Measurements from ENCODE around the gene DGKB.

DGKB gene

DNA sequence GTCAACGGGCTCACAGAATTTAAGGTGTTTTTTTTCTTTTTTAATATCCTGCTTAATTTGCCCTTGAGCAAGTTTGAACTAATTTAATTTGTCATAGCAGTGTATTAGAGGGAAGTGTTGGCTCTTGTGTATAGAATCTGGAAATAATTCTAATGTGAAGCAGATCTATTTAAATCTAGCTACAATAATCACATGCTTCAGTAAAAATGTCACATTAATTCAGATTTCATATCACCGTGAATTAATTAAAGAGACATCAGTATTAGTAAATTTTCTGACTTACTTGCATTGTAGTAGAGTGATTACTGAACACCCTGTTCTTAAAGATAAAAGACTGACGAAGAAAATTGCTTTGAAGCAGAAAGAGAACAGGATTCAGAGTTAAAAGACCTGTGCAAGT is 124.7 kb downstream of the DGKB start:
- Histone ChIP-seq H3K4me1 (ENCODE audit: insufficient read depth, insufficient read length) (no peaks in the 10 kb centered on the region), H3K27me3 (ENCODE audit: insufficient read depth, insufficient read length) (no peaks in the 10 kb centered on the region), H3K4me3 (ENCODE audit: insufficient read length, low read depth) (no peak overlapping the region), H3K9me3 (ENCODE audit: insufficient read depth, low read length) (peaks cover 24% of the 10 kb centered on the region), H3K36me3 (ENCODE audit: insufficient read depth, insufficient read length, low read length) (no peaks in the 10 kb centered on the region), H3K9ac (ENCODE audit: insufficient read length, low read depth) (no peak overlapping the region)
- no peak for DNase-seq (ENCODE audit: low read depth, low spot score)
- no peak for TF ChIP-seq YY1 (IDR thresholded peaks at IDR 0.05; ENCODE audit: insufficient read depth, insufficient read length)
- no peak for TF ChIP-seq ZNF274 (IDR thresholded peaks at IDR 0.05; ENCODE audit: low read depth, low read length)
- TF ChIP-seq SUZ12 (IDR thresholded peaks at IDR 0.05; ENCODE audit: extremely low read depth, insufficient read depth, insufficient read length): no peak

DNA sequence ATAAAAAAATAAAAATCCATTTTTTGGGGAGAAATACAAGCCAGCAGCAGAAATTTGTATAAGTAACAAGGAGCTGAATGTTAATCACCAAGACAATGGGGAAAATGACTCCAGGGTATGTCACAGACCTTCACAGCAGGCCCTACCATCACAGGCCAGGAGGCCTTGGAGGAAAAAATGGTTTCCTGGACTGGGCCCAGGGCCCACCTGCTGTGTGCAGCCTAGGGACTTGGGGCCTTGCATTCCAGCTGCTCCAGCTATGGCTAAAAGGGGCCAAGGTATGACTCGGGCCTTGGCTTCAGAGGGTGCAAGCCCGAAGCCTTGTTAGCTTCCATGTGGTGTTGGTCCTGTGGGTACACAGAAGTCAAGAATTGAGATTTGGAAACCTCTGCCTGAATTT is 126.3 kb downstream of the DGKB start:
- no peak for DNase-seq (ENCODE audit: low read depth, low spot score)
- no peak for TF ChIP-seq ZNF274 (IDR thresholded peaks at IDR 0.05; ENCODE audit: low read depth, low read length)
- TF ChIP-seq YY1 (IDR thresholded peaks at IDR 0.05; ENCODE audit: insufficient read depth, insufficient read length): no peak
- no peak for TF ChIP-seq SUZ12 (IDR thresholded peaks at IDR 0.05; ENCODE audit: extremely low read depth, insufficient read depth, insufficient read length)
- no peaks in the 10 kb centered on the region for H3K36me3 ChIP-seq (ENCODE audit: insufficient read depth, insufficient read length, low read length)
- H3K9ac ChIP-seq (ENCODE audit: insufficient read length, low read depth): no peak overlapping the region
- peaks cover 24% of the 10 kb centered on the region for H3K9me3 ChIP-seq (ENCODE audit: insufficient read depth, low read length)
- no peak overlapping the region for H3K4me3 ChIP-seq (ENCODE audit: insufficient read length, low read depth)
- no peaks in the 10 kb centered on the region for H3K27me3 ChIP-seq (ENCODE audit: insufficient read depth, insufficient read length)
- H3K4me1 ChIP-seq (ENCODE audit: insufficient read depth, insufficient read length): no peaks in the 10 kb centered on the region

GRCh38 chr7:14773729-14774271 is 128.8 kb downstream of the DGKB start:
- H3K36me3 ChIP-seq (ENCODE audit: insufficient read depth, insufficient read length, low read length): no peaks in the 10 kb centered on the region
- H3K9me3 ChIP-seq (ENCODE audit: insufficient read depth, low read length): peaks cover 24% of the 10 kb centered on the region

GRCh38 chr7:14770614-14771013 is 131.9 kb downstream of the DGKB start:
- no peaks in the 10 kb centered on the region for H3K36me3 ChIP-seq (ENCODE audit: insufficient read depth, insufficient read length, low read length)
- no peaks in the 10 kb centered on the region for H3K4me1 ChIP-seq (ENCODE audit: insufficient read depth, insufficient read length)
- no peaks in the 10 kb centered on the region for H3K27me3 ChIP-seq (ENCODE audit: insufficient read depth, insufficient read length)
- TF ChIP-seq SUZ12 (IDR thresholded peaks at IDR 0.05; ENCODE audit: extremely low read depth, insufficient read depth, insufficient read length) (no peak), ZNF274 (IDR thresholded peaks at IDR 0.05; ENCODE audit: low read depth, low read length) (no peak), YY1 (IDR thresholded peaks at IDR 0.05; ENCODE audit: insufficient read depth, insufficient read length) (no peak)
- DNase-seq (ENCODE audit: low read depth, low spot score): no peak
- H3K9me3 ChIP-seq (ENCODE audit: insufficient read depth, low read length): peaks cover 2% of the 10 kb centered on the region; the same call in 1 of the 2 replicates
- H3K4me3 ChIP-seq (ENCODE audit: insufficient read length, low read depth): no peak overlapping the region
- no peak overlapping the region for H3K9ac ChIP-seq (ENCODE audit: insufficient read length, low read depth)

More at GRCh38 chr7:14773729-14774271, 128.8 kb downstream of the DGKB start:
- Histone ChIP-seq H3K4me3 (ENCODE audit: insufficient read length, low read depth) (no peak overlapping the region), H3K9ac (ENCODE audit: insufficient read length, low read depth) (no peak overlapping the region), H3K27me3 (ENCODE audit: insufficient read depth, insufficient read length) (no peaks in the 10 kb centered on the region), H3K4me1 (ENCODE audit: insufficient read depth, insufficient read length) (no peaks in the 10 kb centered on the region)
- no peak for DNase-seq (ENCODE audit: low read depth, low spot score)
- no peak for TF ChIP-seq ZNF274 (IDR thresholded peaks at IDR 0.05; ENCODE audit: low read depth, low read length)
- no peak for TF ChIP-seq YY1 (IDR thresholded peaks at IDR 0.05; ENCODE audit: insufficient read depth, insufficient read length)
- TF ChIP-seq SUZ12 (IDR thresholded peaks at IDR 0.05; ENCODE audit: extremely low read depth, insufficient read depth, insufficient read length): no peak

- no peaks in the 10 kb centered on the region for H3K27me3 ChIP-seq (ENCODE audit: insufficient read depth, insufficient read length)
- no peak overlapping the region for H3K4me3 ChIP-seq (ENCODE audit: insufficient read length, low read depth)
- H3K9ac ChIP-seq (ENCODE audit: insufficient read length, low read depth): no peak overlapping the region
- no peak for TF ChIP-seq ZNF274 (IDR thresholded peaks at IDR 0.05; ENCODE audit: low read depth, low read length)
- no peak for TF ChIP-seq YY1 (IDR thresholded peaks at IDR 0.05; ENCODE audit: insufficient read depth, insufficient read length)
- no peak for TF ChIP-seq SUZ12 (IDR thresholded peaks at IDR 0.05; ENCODE audit: extremely low read depth, insufficient read depth, insufficient read length)
- no peaks in the 10 kb centered on the region for H3K4me1 ChIP-seq (ENCODE audit: insufficient read depth, insufficient read length)
- H3K9me3 ChIP-seq (ENCODE audit: insufficient read depth, low read length): no peaks in the 10 kb centered on the region
- no peak for DNase-seq (ENCODE audit: low read depth, low spot score)
- H3K36me3 ChIP-seq (ENCODE audit: insufficient read depth, insufficient read length, low read length): no peaks in the 10 kb centered on the region
Observed at GRCh38 chr7:14769261-14769660, 133.3 kb downstream of the DGKB start.

- no peak overlapping the region for H3K4me3 ChIP-seq (ENCODE audit: insufficient read length, low read depth)
- no peaks in the 10 kb centered on the region for H3K9me3 ChIP-seq (ENCODE audit: insufficient read depth, low read length)
- TF ChIP-seq ZNF274 (IDR thresholded peaks at IDR 0.05; ENCODE audit: low read depth, low read length): no peak
- TF ChIP-seq YY1 (IDR thresholded peaks at IDR 0.05; ENCODE audit: insufficient read depth, insufficient read length): no peak
- no peak for TF ChIP-seq SUZ12 (IDR thresholded peaks at IDR 0.05; ENCODE audit: extremely low read depth, insufficient read depth, insufficient read length)
- no peaks in the 10 kb centered on the region for H3K36me3 ChIP-seq (ENCODE audit: insufficient read depth, insufficient read length, low read length)
- H3K27me3 ChIP-seq (ENCODE audit: insufficient read depth, insufficient read length): no peaks in the 10 kb centered on the region
- no peaks in the 10 kb centered on the region for H3K4me1 ChIP-seq (ENCODE audit: insufficient read depth, insufficient read length)
- DNase-seq (ENCODE audit: low read depth, low spot score): no peak
- H3K9ac ChIP-seq (ENCODE audit: insufficient read length, low read depth): no peak overlapping the region
Observed at GRCh38 chr7:14767716-14768425, 134.7 kb downstream of the DGKB start.

DNA sequence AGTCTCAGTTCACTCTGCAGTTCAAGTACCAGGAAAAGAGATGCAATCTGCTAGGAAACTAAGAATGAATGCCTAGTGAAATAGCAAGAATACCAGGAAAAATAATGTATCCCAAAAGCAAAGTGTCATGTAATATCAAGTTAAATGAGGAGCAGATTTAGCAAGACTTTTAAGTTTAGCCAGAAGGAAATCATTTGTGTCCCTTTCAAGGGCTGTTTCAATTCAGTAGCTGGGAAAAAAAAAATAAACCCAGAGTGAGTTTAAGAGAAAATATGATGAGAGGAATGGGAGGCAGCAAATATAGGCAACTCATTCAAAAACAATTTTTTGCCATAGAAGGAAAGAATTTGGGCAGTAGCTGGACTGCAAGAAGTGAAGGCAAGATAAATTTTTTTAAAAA is 135.8 kb downstream of the DGKB start:
- Histone ChIP-seq H3K9ac (ENCODE audit: insufficient read length, low read depth) (no peak overlapping the region), H3K4me1 (ENCODE audit: insufficient read depth, insufficient read length) (no peaks in the 10 kb centered on the region), H3K27me3 (ENCODE audit: insufficient read depth, insufficient read length) (no peaks in the 10 kb centered on the region), H3K36me3 (ENCODE audit: insufficient read depth, insufficient read length, low read length) (no peaks in the 10 kb centered on the region), H3K9me3 (ENCODE audit: insufficient read depth, low read length) (no peaks in the 10 kb centered on the region), H3K4me3 (ENCODE audit: insufficient read length, low read depth) (no peak overlapping the region)
- no peak for TF ChIP-seq SUZ12 (IDR thresholded peaks at IDR 0.05; ENCODE audit: extremely low read depth, insufficient read depth, insufficient read length)
- TF ChIP-seq ZNF274 (IDR thresholded peaks at IDR 0.05; ENCODE audit: low read depth, low read length): no peak
- TF ChIP-seq YY1 (IDR thresholded peaks at IDR 0.05; ENCODE audit: insufficient read depth, insufficient read length): no peak
- DNase-seq (ENCODE audit: low read depth, low spot score): no peak

Data from NT2/D1 (cell line).